K562 (cell line): ENCODE results near the gene C3. TPM values are rescaled to one million over a fixed set of nuclear protein-coding genes. Genes with fewer than 3 reads are reported as not detected.

Experiments
- ELF2 ChIP-seq: fragments of 250-450 bp; sonication (Bioruptor Pico); IDR thresholded peaks from 2 replicates; pipeline ENCODE4 v1.5.0; 2021; ENCODE audit warnings: mild to moderate bottlenecking
- FOXK1 ChIP-seq: sonication (generic); formaldehyde crosslinking; IDR thresholded peaks from 2 replicates; pipeline ENCODE4 v1.8.0; 2022; ENCODE audit warnings: missing genetic modification reagents, mild to moderate bottlenecking, borderline replicate concordance
- IRF1 ChIP-seq: sonication (generic); formaldehyde crosslinking; IDR thresholded peaks from 2 replicates; pipeline ENCODE4 v1.8.0; 2022; ENCODE audit warnings: missing genetic modification reagents, mild to moderate bottlenecking, borderline replicate concordance
- MAZ ChIP-seq, 2 experiments: fragments of 450-650 bp in 1 of 2; sonication (generic) in 1 of 2; formaldehyde crosslinking; IDR thresholded peaks in 1 of 2; conservative IDR thresholded peaks in 1 of 2; 2 replicates each; pipeline versions ENCODE4 v1.4.0 to v1.5.0; 2020; ENCODE audit warnings: mild to moderate bottlenecking in 1 of 2, missing genetic modification reagents in 1 of 2
- MGA ChIP-seq: fragments of 450-650 bp; IDR thresholded peaks from 2 replicates; pipeline ENCODE4 v1.6.1; 2016; ENCODE audit warnings: mild to moderate bottlenecking, moderate library complexity
- PCBP1 ChIP-seq: fragments of 200-400 bp; formaldehyde crosslinking; IDR thresholded peaks from 2 replicates; pipeline ENCODE4 v1.6.1; 2018; ENCODE audit warnings: mild to moderate bottlenecking, low read depth, low read length; ENCODE audit not compliant: poor library complexity, severe bottlenecking
- PML ChIP-seq: IDR thresholded peaks from 2 replicates; pipeline ENCODE4 v1.6.1; 2012; ENCODE audit warnings: low read length, inconsistent platforms
- PRDM10 ChIP-seq: fragments of 450-650 bp; IDR thresholded peaks from 2 replicates; pipeline ENCODE4 v1.6.1; 2018; ENCODE audit not compliant: partially characterized antibody
- RAD21 ChIP-seq, 2 experiments: fragments of 250-450 bp in 1 of 2; fragments of 450-650 bp in 1 of 2; sonication (Bioruptor Pico) in 1 of 2; formaldehyde crosslinking in 1 of 2; IDR thresholded peaks in 1 of 2; conservative IDR thresholded peaks in 1 of 2; 2 replicates each; pipeline versions ENCODE4 v1.4.0 to v1.8.0; 2020 to 2022; ENCODE audit warnings: mild to moderate bottlenecking in 2 of 2, moderate library complexity in 1 of 2
- TBL1XR1 ChIP-seq, 2 experiments: IDR thresholded peaks; 2 replicates each; pipeline ENCODE4 v1.6.1; 2012; ENCODE audit warnings: improper control_type of control experiment in 2 of 2, low read length in 2 of 2, mild to moderate bottlenecking in 1 of 2
- polyA plus RNA-seq, 8 experiments: library from polyadenylated mRNA; depleted of rRNA in 4 of 8; stranded (reverse) in 5 of 8; unstranded in 3 of 8; fragments of >200 nt; fragmentation: Nextera tagmentation in 2 of 8; fragmentation: Illumina TruSeq in 1 of 8; extraction: Ambion mirVana in 2 of 8; extraction: Trizol in 1 of 8; gene quantifications; 2 replicates each; pipeline versions ENCODE4 v1.2.1 to v1.2.3, GENCODE V29; 2011 to 2014; ENCODE audit warnings: inconsistent platforms in 1 of 8, missing spikeins in 1 of 8
- total RNA-seq, 7 experiments: library from RNA; depleted of rRNA in 6 of 7; stranded (reverse); fragments of >200 nt in 6 of 7; fragmentation: Illumina TruSeq in 2 of 7; extraction: Trizol in 2 of 7; gene quantifications; 2 replicates each; pipeline versions ENCODE4 v1.2.1 to v1.2.3, GENCODE V29; 2011 to 2021; ENCODE audit warnings: low replicate concordance in 1 of 7

Gene C3
- total and polyA plus RNA-seq, 9 of the 15 experiments (the other 6 are each of a cell fraction or from before 2014, with no cell fraction given): 0.59 to 10.6 (median 2.2) TPM

GRCh38 chr19:6739883-6740588, 19.6 kb upstream of the C3 start (continued):
- TF ChIP-seq IRF1 (CRISPR knock-in tag) (no peak), PRDM10 (peak; percentile 17), PCBP1 (peak; percentile 63), RAD21 (CRISPR knock-in tag; conservative IDR thresholded peaks at IDR 0.05 in 1 of 2, IDR thresholded peaks at IDR 0.05 in 1 of 2) (no peak), PML (no peak), MAZ (CRISPR knock-in tag; conservative IDR thresholded peaks at IDR 0.05 in 1 of 2, IDR thresholded peaks at IDR 0.05 in 1 of 2) (peak; percentile 24 to 46; a peak in 2 of 4 replicates), FOXK1 (CRISPR knock-in tag) (no peak), MGA (peak; percentile 75), TBL1XR1 (IDR thresholded peaks at IDR 0.05; ENCODE audit: low read length in 2 of 2) (no peak), ELF2 (no peak)
